IMR-90 (cell line): ENCODE data around the gene SNAPC2. TPM values are rescaled to one million over a fixed set of nuclear protein-coding genes. Genes with fewer than 3 reads are reported as not detected.

Source experiments
- ATAC-seq: fragments of 200-7000 bp; cut with Tn5 transposase; 2 replicates; pipeline ENCODE4 v1.9.1; 2020; ENCODE audit warnings: low read depth, mild to moderate bottlenecking, moderate library complexity
- BruUV-seq: library from RNA; stranded (reverse); fragments of 400-500 nt; replicated peaks from 2 replicates; lab custom pipeline; 2021; lab: Mats Ljungman, UMichigan
- CTCF ChIA-PET: fragments of 300-600 bp; formaldehyde crosslinking; extraction: SDS; loops from one replicate; lab custom pipeline; 2021; ENCODE audit warnings: antibody characterized with exemption; lab: Yijun Ruan, JAX
- POLR2A ChIA-PET: fragments of 300-600 bp; sonication (Branson Sonifier 250); formaldehyde crosslinking; loops from one replicate; lab custom pipeline; 2022; ENCODE audit warnings: antibody characterized with exemption; ENCODE audit not compliant: unreplicated experiment; lab: Charles Lee
- DNase-seq: peaks from one replicate; pipeline ENCODE4 v3.0.0; 2013
- H2AFZ ChIP-seq: replicated peaks from 2 replicates; pipeline ENCODE3; 2013; ENCODE audit warnings: low read length, mild to moderate bottlenecking; ENCODE audit not compliant: poor library complexity
- H2AK5ac ChIP-seq: 2 replicates; pipeline ENCODE4 v1.6.1; 2013; ENCODE audit warnings: low read depth, low read length, inconsistent platforms
- H2AK9ac ChIP-seq: replicated peaks from 2 replicates; pipeline ENCODE3; 2013; ENCODE audit warnings: mild to moderate bottlenecking, low read depth, low read length, moderate library complexity; ENCODE audit not compliant: poor library complexity
- H2BK120ac ChIP-seq: 2 replicates; pipeline ENCODE4 v1.6.1; 2013; ENCODE audit warnings: low read depth, low read length, inconsistent platforms
- H2BK15ac ChIP-seq: 3 replicates; pipeline ENCODE4 v1.6.1; 2013; ENCODE audit warnings: low read depth, low read length, inconsistent platforms
- H2BK20ac ChIP-seq: 2 replicates; pipeline ENCODE4 v1.6.1; 2013; ENCODE audit warnings: low read depth, mild to moderate bottlenecking, inconsistent platforms, low read length, moderate library complexity
- H2BK5ac ChIP-seq: 2 replicates; pipeline ENCODE4 v1.6.1; 2013; ENCODE audit warnings: mild to moderate bottlenecking, low read depth, low read length, inconsistent platforms; ENCODE audit not compliant: poor library complexity, severe bottlenecking
- H3K14ac ChIP-seq: replicated peaks from 2 replicates; pipeline ENCODE4 v1.6.1; 2013; ENCODE audit warnings: low read depth, low read length, inconsistent platforms
- H3K18ac ChIP-seq: 2 replicates; pipeline ENCODE4 v1.6.1; 2013; ENCODE audit warnings: low read depth, low read length, control low read depth
- H3K23ac ChIP-seq: 2 replicates; pipeline ENCODE4 v1.6.1; 2013; ENCODE audit warnings: low read depth, low read length, inconsistent platforms
- H3K27ac ChIP-seq: 2 replicates; pipeline ENCODE4 v1.5.1; 2013; ENCODE audit warnings: mild to moderate bottlenecking, control low read depth, low read length; ENCODE audit not compliant: insufficient read depth
- H3K27me3 ChIP-seq: 2 replicates; pipeline ENCODE4 v1.6.1; 2013; ENCODE audit warnings: low read length; ENCODE audit not compliant: control insufficient read depth, insufficient read depth
- H3K36me3 ChIP-seq: 2 replicates; pipeline ENCODE4 v1.6.1; 2013; ENCODE audit warnings: low read length, mixed read lengths; ENCODE audit not compliant: control insufficient read depth, insufficient read depth
- H3K4ac ChIP-seq: 2 replicates; pipeline ENCODE4 v1.6.1; 2013; ENCODE audit warnings: low read depth, low read length, inconsistent platforms
- H3K4me1 ChIP-seq: 2 replicates; pipeline ENCODE4 v1.6.1; 2013; ENCODE audit warnings: low read length, mixed read lengths; ENCODE audit not compliant: control insufficient read depth, insufficient read depth
- H3K4me2 ChIP-seq: 2 replicates; pipeline ENCODE4 v1.6.1; 2013; ENCODE audit warnings: low read depth, mild to moderate bottlenecking, control low read depth, low read length, moderate library complexity
- H3K4me3 ChIP-seq: 2 replicates; pipeline ENCODE4 v1.5.1; 2013; ENCODE audit warnings: low read depth, mild to moderate bottlenecking, control low read depth, low read length, moderate library complexity; ENCODE audit not compliant: insufficient read depth
- H3K56ac ChIP-seq: 2 replicates; pipeline ENCODE4 v1.6.1; 2013; ENCODE audit warnings: low read length, inconsistent platforms; ENCODE audit not compliant: insufficient read depth; ENCODE audit errors: extremely low read depth
- H3K79me1 ChIP-seq, 2 experiments: 2 replicates each; pipeline ENCODE4 v1.6.1; 2013; ENCODE audit warnings: low read length in 2 of 2, inconsistent platforms in 1 of 2, low read depth in 1 of 2
- H3K9ac ChIP-seq: 2 replicates; pipeline ENCODE4 v1.6.1; 2013; ENCODE audit warnings: low read depth, low read length, control low read depth
- H3K9me1 ChIP-seq: 2 replicates; pipeline ENCODE4 v1.6.1; 2013; ENCODE audit warnings: low read length, inconsistent platforms; ENCODE audit not compliant: insufficient read depth
- H3K9me3 ChIP-seq: 2 replicates; pipeline ENCODE4 v1.6.1; 2013; ENCODE audit warnings: low read length; ENCODE audit not compliant: control insufficient read depth, insufficient read depth
- H4K20me1 ChIP-seq: 2 replicates; pipeline ENCODE4 v1.6.1; 2013; ENCODE audit warnings: low read length, inconsistent platforms; ENCODE audit not compliant: insufficient read depth
- H4K5ac ChIP-seq: 2 replicates; pipeline ENCODE4 v1.6.1; 2013; ENCODE audit warnings: mild to moderate bottlenecking, low read depth, low read length, control low read depth
- H4K8ac ChIP-seq, 2 experiments: 2 replicates each; pipeline ENCODE4 v1.6.1; 2013; ENCODE audit warnings: low read depth in 2 of 2, low read length in 2 of 2, control low read depth in 1 of 2, inconsistent platforms in 1 of 2
- H4K91ac ChIP-seq: 2 replicates; pipeline ENCODE4 v1.6.1; 2013; ENCODE audit warnings: low read depth, low read length, inconsistent platforms; ENCODE audit not compliant: insufficient read depth
- CTCF ChIP-seq: conservative IDR thresholded peaks from 2 replicates; pipeline ENCODE4 v1.5.1; 2012; ENCODE audit warnings: mild to moderate bottlenecking, low read depth, low read length, improper control_type of control experiment
- ELK1 ChIP-seq: fragments of 150-350 bp; IDR thresholded peaks from 2 replicates; pipeline ENCODE4 v1.6.1; 2016; ENCODE audit warnings: low read depth, mild to moderate bottlenecking, low read length, moderate library complexity, borderline replicate concordance
- MXI1 ChIP-seq: IDR thresholded peaks from 2 replicates; pipeline ENCODE4 v1.6.1; 2012; ENCODE audit warnings: low read depth, mild to moderate bottlenecking, low read length, moderate library complexity, borderline replicate concordance
- POLR2A ChIP-seq: IDR thresholded peaks from 2 replicates; pipeline ENCODE4 v1.6.1; 2012; ENCODE audit warnings: mild to moderate bottlenecking, low read depth, low read length
- RAD21 ChIP-seq: IDR thresholded peaks from 2 replicates; pipeline ENCODE4 v1.6.1; 2012; ENCODE audit warnings: low read length, improper control_type of control experiment
- WGBS, 2 experiments: methylation state at CpG; one replicate each; pipeline versions ENCODE4 v1.1.5 to v1.1.7; 2013; ENCODE audit warnings: missing lambda C conversion rate in 2 of 2; ENCODE audit not compliant: insufficient read length in 1 of 2; ENCODE audit errors: extremely low coverage in 2 of 2; 5-methylcytosine and 5-hydroxymethylcytosine counted together
- dilution Hi-C: fragments of 300-500 bp; cut with HindIII; formaldehyde crosslinking; loops from one replicate; pipeline ENCODE4 v1.14.3; 2018; ENCODE audit warnings: low sequenced_read_pairs; ENCODE audit not compliant: unreplicated experiment
- in situ Hi-C: fragments of 300-500 bp; cut with MboI; formaldehyde crosslinking; loops from 3 replicates; pipeline ENCODE4 v1.14.3; 2019; ENCODE audit warnings: low sequenced_read_pairs, inconsistent platforms, mixed read lengths
- intact Hi-C: fragments of 100-400 bp; cut with micrococcal nuclease; formaldehyde crosslinking; loops from 2 replicates; pipeline ENCODE4 v1.10.0; 2022
- polyA plus RNA-seq, 3 experiments: library from polyadenylated mRNA; depleted of rRNA; stranded (reverse); fragments of >200 nt; gene quantifications; 2 replicates each; pipeline ENCODE4 v1.2.3, GENCODE V29; 2012; ENCODE audit warnings: low replicate concordance in 1 of 3
- total RNA-seq: library from RNA; depleted of rRNA; stranded (reverse); fragments of >200 nt; gene quantifications from 2 replicates; pipeline ENCODE4 v1.2.3, GENCODE V29; 2012

SNAPC2 gene
- total and polyA plus RNA-seq, 2 of the 4 experiments (the other 2 are of a cell fraction), result 12.5 to 29.2 TPM

- H3K9me1 ChIP-seq, result peaks cover 9% of the 10 kb centered on the region; the same call in 1 of the 2 replicates
- ChIA-PET CTCF (interaction anchor here (0.7 to 1.5 kb wide), 2 partner anchors 10 to 13 kb away, joined by 5 read pairs; partner anchors contain the start of genes SNAPC2 and TIMM44), POLR2A (no interaction called here)
- peaks cover 15% of the 10 kb centered on the region for H4K20me1 ChIP-seq
- ATAC-seq (no peak), DNase-seq (no peak)
- H2AK9ac ChIP-seq, result no peak overlapping the region
- no peak overlapping the region for H4K91ac ChIP-seq
- no peak overlapping the region for H2BK20ac ChIP-seq
- no peaks in the 10 kb centered on the region for H3K27me3 ChIP-seq
- no peak overlapping the region for H2BK120ac ChIP-seq
- no peak overlapping the region for H3K4ac ChIP-seq
- dilution Hi-C loops (no loop called here), intact Hi-C loops (no loop called here), in situ Hi-C loops (no loop called here)
- H3K14ac ChIP-seq, result no peak overlapping the region
- H3K18ac ChIP-seq, result no peak overlapping the region
- H3K4me3 ChIP-seq, result no peak overlapping the region
- H4K8ac ChIP-seq, result no peak overlapping the region
- TF ChIP-seq RAD21 (no peak), MXI1 (no peak), POLR2A (no peak), ELK1 (no peak), CTCF (no peak)
- no peak overlapping the region for H2AFZ ChIP-seq
- no peak overlapping the region for H3K27ac ChIP-seq
- H3K9me3 ChIP-seq, result no peaks in the 10 kb centered on the region
- peaks cover 49% of the 10 kb centered on the region for H3K36me3 ChIP-seq
- no peak overlapping the region for H2BK5ac ChIP-seq
- H2BK15ac ChIP-seq, result no peak overlapping the region
- H3K9ac ChIP-seq, result no peak overlapping the region
- H3K79me1 ChIP-seq, result peaks cover 7 to 22% of the 10 kb centered on the region in 2 experiments; a peak in 2 of 4 replicates
- peaks cover 21% of the 10 kb centered on the region for H3K4me1 ChIP-seq
- no peak overlapping the region for H3K23ac ChIP-seq
- H3K56ac ChIP-seq, result no peak overlapping the region
- 100% methylated on average over 2 of the region's 7 CpGs; no CpG with 5 or more reads in 1 of the 2 experiments for WGBS, 2 experiments
- no peak overlapping the region for H3K4me2 ChIP-seq
- no TSS peak for BruUV-seq
- H4K5ac ChIP-seq, result no peak overlapping the region
- no peak overlapping the region for H2AK5ac ChIP-seq
Observed at GRCh38 chr19:7930765-7931164, 10.6 kb downstream of the SNAPC2 start.
